Colonic mucosa (tissue), 4 donors: ENCODE measurements around the gene RNF5. TPM values are rescaled to one million over a fixed set of nuclear protein-coding genes. Genes with fewer than 3 reads are reported as not detected.

Source experiments
- DNase-seq: peaks from one replicate; pipeline ENCODE4 v3.0.0-alpha.2; 2020
- H3K27ac ChIP-seq: fragments of 200-600 bp; one replicate; pipeline ENCODE4 v1.8.0; 2021
- H3K27me3 ChIP-seq: fragments of 200-600 bp; one replicate; pipeline ENCODE4 v1.8.0; 2021
- H3K36me3 ChIP-seq: fragments of 200-600 bp; one replicate; pipeline ENCODE4 v1.8.0; 2021
- H3K4me1 ChIP-seq: fragments of 200-600 bp; one replicate; pipeline ENCODE4 v1.8.0; 2021; ENCODE audit warnings: mild to moderate bottlenecking
- H3K4me3 ChIP-seq: fragments of 200-600 bp; one replicate; pipeline ENCODE4 v1.8.0; 2021
- H3K9ac ChIP-seq, 2 donors: one replicate each; pipeline ENCODE4 v1.7.0; 2013; ENCODE audit warnings: control low read depth in 2 of 2, low read depth in 2 of 2, low read length in 2 of 2
- H3K9me3 ChIP-seq: fragments of 200-600 bp; one replicate; pipeline ENCODE4 v1.8.0; 2021
- CTCF ChIP-seq: fragments of 200-600 bp; IDR thresholded peaks from one replicate; pipeline ENCODE4 v1.8.0; 2022; ENCODE audit warnings: antibody characterized with exemption, mild to moderate bottlenecking
- intact Hi-C: fragments of 100-400 bp; cut with DNase I; formaldehyde crosslinking; loops from one replicate; pipeline ENCODE4 v1.14.1; 2022
- total RNA-seq, 2 donors: library from RNA; stranded (reverse); fragmentation: NEBNext Ultra II Directional in 1 of 2; extraction: Animal tissue kit (Norgen Biotek cat#: 25700) in 1 of 2; gene quantifications; one replicate each; pipeline ENCODE4 v1.2.1, GENCODE V29; 2021
- donor health status: healthy.
- donor health status: DM: no; HTN: no; CAD: no.
- donor health status: DM: no; HTN: no; CAD: no.

The RNF5 gene
- total RNA-seq, 2 donors from 2014 or later, result 75.8 to 87.4 TPM

GRCh38 chr6:32168807-32169591 is 9.2 kb upstream of the RNF5 start:
- no peak for TF ChIP-seq CTCF
- no peak overlapping the region for H3K9ac ChIP-seq
- intact Hi-C loops, result no loop called here
- H3K27me3 ChIP-seq, result no peaks in the 10 kb centered on the region
- H3K4me3 ChIP-seq, result no peak overlapping the region
- peaks cover 3% of the 10 kb centered on the region for H3K4me1 ChIP-seq
- no peak for DNase-seq
- H3K36me3 ChIP-seq, result peaks cover 7% of the 10 kb centered on the region
- no peak overlapping the region for H3K27ac ChIP-seq
- no peaks in the 10 kb centered on the region for H3K9me3 ChIP-seq

- no peak for DNase-seq
- Histone ChIP-seq H3K36me3 (peaks cover 7% of the 10 kb centered on the region), H3K9ac (no peak overlapping the region), H3K4me1 (peaks cover 10% of the 10 kb centered on the region), H3K27ac (no peak overlapping the region), H3K9me3 (no peaks in the 10 kb centered on the region), H3K4me3 (no peak overlapping the region), H3K27me3 (no peaks in the 10 kb centered on the region)
- no peak for TF ChIP-seq CTCF
- intact Hi-C loops, result no loop called here
Measured at GRCh38 chr6:32170294-32170693, 7.9 kb upstream of the RNF5 start.

- Histone ChIP-seq H3K4me1 (peaks cover 11% of the 10 kb centered on the region), H3K36me3 (peaks cover 7% of the 10 kb centered on the region), H3K27ac (no peak overlapping the region), H3K9me3 (no peaks in the 10 kb centered on the region), H3K27me3 (no peaks in the 10 kb centered on the region), H3K4me3 (no peak overlapping the region), H3K9ac (no peak overlapping the region)
- intact Hi-C loops, result no loop called here
- DNase-seq, result no peak
- TF ChIP-seq CTCF, result no peak
Measured at GRCh38 chr6:32171234-32171633, 7.0 kb upstream of the RNF5 start.

- peaks cover 16% of the 10 kb centered on the region for H3K4me1 ChIP-seq
- H3K27me3 ChIP-seq, result no peaks in the 10 kb centered on the region
- no peak overlapping the region for H3K27ac ChIP-seq
- no peaks in the 10 kb centered on the region for H3K9me3 ChIP-seq
- no peak overlapping the region for H3K4me3 ChIP-seq
- TF ChIP-seq CTCF, result no peak
- DNase-seq, result no peak
- no peak overlapping the region for H3K9ac ChIP-seq
- intact Hi-C loops, result no loop called here
- H3K36me3 ChIP-seq, result peaks cover 7% of the 10 kb centered on the region
Measured at GRCh38 chr6:32173051-32173727, 5.0 kb upstream of the RNF5 start.

- no peak for TF ChIP-seq CTCF
- Histone ChIP-seq H3K27ac (no peak overlapping the region), H3K4me1 (peaks cover 21% of the 10 kb centered on the region), H3K4me3 (no peak overlapping the region), H3K9me3 (no peaks in the 10 kb centered on the region), H3K27me3 (no peaks in the 10 kb centered on the region), H3K36me3 (peaks cover 7% of the 10 kb centered on the region), H3K9ac (no peak overlapping the region)
- intact Hi-C loops, result no loop called here
- DNase-seq, result no peak
Measured at GRCh38 chr6:32174416-32174815, 3.8 kb upstream of the RNF5 start.
